Brain microvascular endothelial cell (primary cell): Measurements from ENCODE around the gene DPM1.

Experiments used
- DNase-seq: peaks from one replicate; pipeline ENCODE4 v3.0.0-alpha.2; 2020
- H3K27ac ChIP-seq: fragments of 250-450 bp; sonication (Bioruptor Pico); 2 replicates; pipeline ENCODE4 v1.5.1; 2020; ENCODE audit warnings: mild to moderate bottlenecking, moderate library complexity
- H3K27me3 ChIP-seq: fragments of 250-450 bp; sonication (Bioruptor Pico); replicated peaks from 2 replicates; pipeline ENCODE4 v1.5.1; 2020; ENCODE audit warnings: mild to moderate bottlenecking
- H3K36me3 ChIP-seq: fragments of 250-450 bp; sonication (Bioruptor Pico); replicated peaks from 2 replicates; pipeline ENCODE4 v1.5.1; 2020; ENCODE audit warnings: mild to moderate bottlenecking
- H3K4me3 ChIP-seq: 2 replicates; pipeline ENCODE4 v1.5.1; 2011; ENCODE audit warnings: low read depth, mild to moderate bottlenecking, control low read depth, low read length, moderate library complexity
- CTCF ChIP-seq: IDR thresholded peaks from 2 replicates; pipeline ENCODE4 v1.5.1; 2011; ENCODE audit warnings: low read depth, mild to moderate bottlenecking, moderate library complexity, low read length, control low read depth, inconsistent platforms; ENCODE audit errors: missing control alignments
- in situ Hi-C: cut with HindIII; loops from 2 replicates; pipeline ENCODE4 v1.10.0; 2017; ENCODE audit warnings: low sequenced_read_pairs, low pct_ligation_motif_present

Gene DPM1

GRCh38 chr20:51002633-51003032 is 44.3 kb upstream of the DPM1 start:
- in situ Hi-C loops, result no loop called here
- no peak overlapping the region for H3K27ac ChIP-seq
- no peak overlapping the region for H3K4me3 ChIP-seq
- no peak for DNase-seq
- no peak for TF ChIP-seq CTCF
- H3K36me3 ChIP-seq, result peaks cover 52% of the 10 kb centered on the region
- H3K27me3 ChIP-seq, result no peaks in the 10 kb centered on the region

GRCh38 chr20:51001430-51002265 is 43.3 kb upstream of the DPM1 start:
- in situ Hi-C loops, result no loop called here
- no peak for DNase-seq

GRCh38 chr20:50999355-50999754 is 41.0 kb upstream of the DPM1 start:
- H3K27ac ChIP-seq, result no peak overlapping the region
- no peak overlapping the region for H3K4me3 ChIP-seq
- TF ChIP-seq CTCF, result no peak
- DNase-seq, result no peak
- no peaks in the 10 kb centered on the region for H3K27me3 ChIP-seq
- in situ Hi-C loops, result loop anchor here (25.0 kb wide), 1 partner anchor 313 kb away; no protein-coding TSS in a partner anchor
- H3K36me3 ChIP-seq, result peaks cover 26% of the 10 kb centered on the region

More at GRCh38 chr20:51001430-51002265, 43.3 kb upstream of the DPM1 start:
- no peak overlapping the region for H3K27ac ChIP-seq
- peaks cover 47% of the 10 kb centered on the region for H3K36me3 ChIP-seq
- no peaks in the 10 kb centered on the region for H3K27me3 ChIP-seq
- TF ChIP-seq CTCF, result no peak
- no peak overlapping the region for H3K4me3 ChIP-seq

GRCh38 chr20:50996901-50997865 is 38.9 kb upstream of the DPM1 start:
- no peak overlapping the region for H3K27ac ChIP-seq
- H3K27me3 ChIP-seq, result no peaks in the 10 kb centered on the region
- H3K4me3 ChIP-seq, result no peak overlapping the region
- H3K36me3 ChIP-seq, result peaks cover 6% of the 10 kb centered on the region
- TF ChIP-seq CTCF, result no peak
- in situ Hi-C loops, result loop anchor here (25.0 kb wide), 1 partner anchor 315 kb away; no protein-coding TSS in a partner anchor
- no peak for DNase-seq

- DNase-seq, result no peak
- TF ChIP-seq CTCF, result no peak
- in situ Hi-C loops, result loop anchor here (25.0 kb wide), 1 partner anchor 317 kb away; no protein-coding TSS in a partner anchor
Measured at GRCh38 chr20:50995506-50995905, 37.2 kb upstream of the DPM1 start.

More at GRCh38 chr20:50995506-50995905, 37.2 kb upstream of the DPM1 start:
- no peak overlapping the region for H3K27ac ChIP-seq
- H3K36me3 ChIP-seq, result no peaks in the 10 kb centered on the region
- no peak overlapping the region for H3K4me3 ChIP-seq
- H3K27me3 ChIP-seq, result no peaks in the 10 kb centered on the region
